H1 (cell line): ENCODE results near the gene HNRNPH3. TPM values are rescaled to one million over a fixed set of nuclear protein-coding genes. Genes with fewer than 3 reads are reported as not detected.

Experiments used
- BACH1 ChIP-seq: IDR thresholded peaks from 2 replicates; pipeline ENCODE4 v1.6.1; 2012; ENCODE audit warnings: low read length, improper control_type of control experiment
- CEBPB ChIP-seq: IDR thresholded peaks from 2 replicates; pipeline ENCODE4 v1.6.1; 2012; ENCODE audit warnings: low read depth, low read length
- CHD1 ChIP-seq: IDR thresholded peaks from 2 replicates; pipeline ENCODE4 v1.6.1; 2012; ENCODE audit warnings: low read depth, low read length, improper control_type of control experiment
- POLR2A ChIP-seq, 2 experiments: IDR thresholded peaks; 1 replicate in 1 of 2; 2 replicates in 1 of 2; pipeline ENCODE4 v1.6.1; 2011; ENCODE audit warnings: low read depth in 2 of 2, low read length in 2 of 2, mild to moderate bottlenecking in 2 of 2; ENCODE audit errors: control extremely low read depth in 1 of 2
- TCF12 ChIP-seq: IDR thresholded peaks from 2 replicates; pipeline ENCODE4 v1.6.1; 2011; ENCODE audit warnings: low read depth, mild to moderate bottlenecking, low read length
- polyA plus RNA-seq, 7 experiments: library from polyadenylated mRNA; depleted of rRNA in 3 of 7; stranded (reverse) in 5 of 7; unstranded in 2 of 7; fragments of >200 nt in 5 of 7; fragments of 200-250 nt in 2 of 7; gene quantifications; 1 replicate in 5 of 7; 2 replicates in 1 of 7; 4 replicates in 1 of 7; pipeline versions ENCODE4 v1.2.1 to v1.2.3, GENCODE V29; 2011 to 2013; ENCODE audit warnings: missing spikeins in 2 of 7, mixed read lengths in 2 of 7
- total RNA-seq: library from RNA; stranded (reverse); fragmentation: NEBNext Ultra II Directional; extraction: Animal tissue kit (Norgen Biotek cat#: 25700); gene quantifications from 2 replicates; pipeline ENCODE4 v1.2.1, GENCODE V29; 2021

Gene HNRNPH3
- total and polyA plus RNA-seq, 2 of the 8 experiments (the other 6 are each of a cell fraction or from before 2014, with no cell fraction given): 63.2 to 230 TPM

- TF ChIP-seq TCF12 (no peak), BACH1 (no peak), POLR2A (IDR thresholded peaks at IDR 0.05; ENCODE audit: control extremely low read depth in 1 of 2, low read depth in 2 of 2, low read length in 2 of 2) (peak; percentile 82 to 93), CHD1 (no peak; the same call in 1 of the 2 replicates), CEBPB (no peak)
These were observed 594 bp downstream of the HNRNPH3 start, which contains the start of gene PBLD (continued) for GRCh38 chr10:68332259-68333057.
